ENCODE measurements around the gene PSMD8.

The PSMD8 gene

DNA sequence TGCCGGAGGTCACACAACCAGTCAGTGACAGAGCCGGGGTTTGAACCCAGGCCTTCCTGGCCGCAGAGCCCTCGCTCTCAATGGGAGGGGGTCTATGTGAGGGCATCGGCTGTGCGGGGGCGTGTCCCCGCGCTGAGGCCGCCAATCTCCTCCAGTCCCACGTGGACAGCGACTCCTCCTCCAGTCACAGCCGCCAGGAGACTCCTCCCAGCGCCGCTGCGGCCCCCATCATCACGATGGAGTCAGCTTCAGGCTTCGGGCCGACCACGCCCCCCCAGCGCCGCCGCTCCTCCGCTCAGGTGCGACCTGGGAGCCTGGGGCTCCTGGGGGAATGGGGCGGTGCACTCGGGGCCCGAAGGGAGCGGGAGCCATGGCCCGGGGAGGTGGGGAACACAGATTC is 20.1 kb downstream of the PSMD8 start:
- no peak overlapping the region for H3K4me3 ChIP-seq (ENCODE audit: low read length, poor library complexity, severe bottlenecking)
- no peaks in the 10 kb centered on the region for H4K20me1 ChIP-seq (ENCODE audit: insufficient read depth, low read length, poor library complexity, severe bottlenecking)
- H3K36me3 ChIP-seq (ENCODE audit: insufficient read depth, low read length), result no peaks in the 10 kb centered on the region
- no peaks in the 10 kb centered on the region for H3K27me3 ChIP-seq (ENCODE audit: insufficient read depth, low read length, poor library complexity, severe bottlenecking)
- H3K79me2 ChIP-seq (ENCODE audit: insufficient read depth, low read length), result no peaks in the 10 kb centered on the region
- H3K9me2 ChIP-seq (replicated peaks; ENCODE audit: low read depth, low read length), result no peaks in the 10 kb centered on the region
- H3K9me3 ChIP-seq (ENCODE audit: insufficient read depth, low read depth, low read length), result no peaks in the 10 kb centered on the region
- H3F3A ChIP-seq (ENCODE audit: low read depth), result no peaks in the 10 kb centered on the region
- H3K9ac ChIP-seq (ENCODE audit: low read depth, low read length, poor library complexity, severe bottlenecking), result no peak overlapping the region
- no peak overlapping the region for H3K4me2 ChIP-seq (ENCODE audit: low read depth, low read length, poor library complexity, severe bottlenecking)
- H2AFZ ChIP-seq (ENCODE audit: low read length), result no peak overlapping the region
- H3K4me1 ChIP-seq (ENCODE audit: insufficient read depth, low read length, poor library complexity, severe bottlenecking), result no peaks in the 10 kb centered on the region
- TF ChIP-seq, protein P1, sequence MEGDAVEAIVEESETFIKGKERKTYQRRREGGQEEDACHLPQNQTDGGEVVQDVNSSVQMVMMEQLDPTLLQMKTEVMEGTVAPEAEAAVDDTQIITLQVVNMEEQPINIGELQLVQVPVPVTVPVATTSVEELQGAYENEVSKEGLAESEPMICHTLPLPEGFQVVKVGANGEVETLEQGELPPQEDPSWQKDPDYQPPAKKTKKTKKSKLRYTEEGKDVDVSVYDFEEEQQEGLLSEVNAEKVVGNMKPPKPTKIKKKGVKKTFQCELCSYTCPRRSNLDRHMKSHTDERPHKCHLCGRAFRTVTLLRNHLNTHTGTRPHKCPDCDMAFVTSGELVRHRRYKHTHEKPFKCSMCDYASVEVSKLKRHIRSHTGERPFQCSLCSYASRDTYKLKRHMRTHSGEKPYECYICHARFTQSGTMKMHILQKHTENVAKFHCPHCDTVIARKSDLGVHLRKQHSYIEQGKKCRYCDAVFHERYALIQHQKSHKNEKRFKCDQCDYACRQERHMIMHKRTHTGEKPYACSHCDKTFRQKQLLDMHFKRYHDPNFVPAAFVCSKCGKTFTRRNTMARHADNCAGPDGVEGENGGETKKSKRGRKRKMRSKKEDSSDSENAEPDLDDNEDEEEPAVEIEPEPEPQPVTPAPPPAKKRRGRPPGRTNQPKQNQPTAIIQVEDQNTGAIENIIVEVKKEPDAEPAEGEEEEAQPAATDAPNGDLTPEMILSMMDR (conservative IDR thresholded peaks at IDR 0.05; ENCODE audit: low read length), result no peak
- no peak for TF ChIP-seq EZH2phosphoT487 (IDR thresholded peaks at IDR 0.05; ENCODE audit: borderline replicate concordance)

DNA sequence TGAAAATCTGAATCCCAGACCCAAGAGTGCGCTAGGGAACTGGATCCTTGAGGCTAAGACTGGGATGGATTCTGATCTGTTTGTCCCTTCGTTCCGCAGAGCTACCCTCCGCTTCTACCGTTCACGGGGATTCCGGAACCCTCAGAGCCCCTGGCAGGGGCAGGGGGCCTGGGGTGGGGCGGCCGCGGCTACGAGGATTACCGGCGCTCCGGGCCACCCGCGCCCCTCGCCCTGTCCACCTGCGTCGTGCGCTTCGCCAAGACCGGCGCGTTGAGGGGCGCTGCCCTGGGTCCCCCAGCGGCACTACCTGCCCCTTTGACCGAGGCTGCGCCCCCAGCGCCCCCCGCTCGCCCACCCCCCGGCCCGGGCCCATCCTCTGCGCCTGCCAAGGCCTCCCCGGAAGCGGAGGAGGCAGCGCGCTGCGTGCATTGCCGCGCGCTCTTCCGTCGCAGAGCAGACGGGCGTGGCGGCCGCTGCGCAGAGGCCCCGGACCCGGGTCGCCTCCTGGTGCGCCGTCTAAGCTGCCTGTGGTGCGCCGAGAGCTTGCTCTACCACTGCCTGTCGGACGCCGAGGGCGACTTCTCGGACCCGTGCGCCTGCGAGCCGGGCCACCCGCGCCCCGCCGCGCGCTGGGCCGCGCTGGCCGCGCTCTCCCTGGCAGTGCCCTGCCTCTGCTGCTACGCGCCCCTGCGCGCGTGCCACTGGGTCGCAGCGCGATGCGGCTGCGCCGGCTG is 21.2 kb downstream of the PSMD8 start:
- H3K4me2 ChIP-seq (ENCODE audit: low read depth, low read length, poor library complexity, severe bottlenecking), result no peak overlapping the region
- H3K9me3 ChIP-seq (ENCODE audit: insufficient read depth, low read depth, low read length), result no peaks in the 10 kb centered on the region
- H3K9me2 ChIP-seq (replicated peaks; ENCODE audit: low read depth, low read length), result no peaks in the 10 kb centered on the region
- H3K4me1 ChIP-seq (ENCODE audit: insufficient read depth, low read length, poor library complexity, severe bottlenecking), result no peaks in the 10 kb centered on the region
- no peak overlapping the region for H3K4me3 ChIP-seq (ENCODE audit: low read length, poor library complexity, severe bottlenecking)
- no peaks in the 10 kb centered on the region for H3K36me3 ChIP-seq (ENCODE audit: insufficient read depth, low read length)
- no peaks in the 10 kb centered on the region for H3K27me3 ChIP-seq (ENCODE audit: insufficient read depth, low read length, poor library complexity, severe bottlenecking)
- no peak overlapping the region for H2AFZ ChIP-seq (ENCODE audit: low read length)
- H3K79me2 ChIP-seq (ENCODE audit: insufficient read depth, low read length), result no peaks in the 10 kb centered on the region
- no peaks in the 10 kb centered on the region for H3F3A ChIP-seq (ENCODE audit: low read depth)
- no peaks in the 10 kb centered on the region for H4K20me1 ChIP-seq (ENCODE audit: insufficient read depth, low read length, poor library complexity, severe bottlenecking)
- H3K9ac ChIP-seq (ENCODE audit: low read depth, low read length, poor library complexity, severe bottlenecking), result no peak overlapping the region
- no peak for TF ChIP-seq EZH2phosphoT487 (IDR thresholded peaks at IDR 0.05; ENCODE audit: borderline replicate concordance)
- TF ChIP-seq, protein P1 (conservative IDR thresholded peaks at IDR 0.05; ENCODE audit: low read length), result no peak

DNA sequence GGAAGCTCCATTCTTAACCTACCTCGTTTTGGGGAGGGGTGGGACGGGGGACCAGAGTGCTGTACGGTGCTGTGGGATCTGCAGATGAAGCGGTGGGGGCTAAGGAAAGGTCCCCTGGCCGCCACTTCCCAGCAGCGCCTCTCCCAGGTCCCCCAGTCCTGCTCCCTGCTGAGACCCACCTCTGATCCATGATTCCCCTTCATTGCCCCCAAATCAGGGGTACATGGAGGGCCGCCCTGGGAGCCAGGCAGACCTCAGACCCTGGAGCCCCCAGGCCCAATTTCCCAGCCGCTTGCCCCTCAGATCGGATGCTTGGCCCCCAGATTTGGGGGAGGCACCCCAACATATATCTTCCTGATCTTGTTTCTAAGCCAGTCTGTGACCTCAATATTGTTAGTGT is 24.7 kb downstream of the PSMD8 start:
- no peaks in the 10 kb centered on the region for H3K36me3 ChIP-seq (ENCODE audit: insufficient read depth, low read length)
- H2AFZ ChIP-seq (ENCODE audit: low read length), result no peak overlapping the region
- no peak overlapping the region for H3K9ac ChIP-seq (ENCODE audit: low read depth, low read length, poor library complexity, severe bottlenecking)
- H3K79me2 ChIP-seq (ENCODE audit: insufficient read depth, low read length), result peaks cover 3% of the 10 kb centered on the region
- no peak for TF ChIP-seq EZH2phosphoT487 (IDR thresholded peaks at IDR 0.05; ENCODE audit: borderline replicate concordance)
- TF ChIP-seq, protein P1 (conservative IDR thresholded peaks at IDR 0.05; ENCODE audit: low read length), result no peak
- no peaks in the 10 kb centered on the region for H3K9me2 ChIP-seq (replicated peaks; ENCODE audit: low read depth, low read length)
- no peaks in the 10 kb centered on the region for H3F3A ChIP-seq (ENCODE audit: low read depth)
- no peaks in the 10 kb centered on the region for H3K27me3 ChIP-seq (ENCODE audit: insufficient read depth, low read length, poor library complexity, severe bottlenecking)
- no peaks in the 10 kb centered on the region for H4K20me1 ChIP-seq (ENCODE audit: insufficient read depth, low read length, poor library complexity, severe bottlenecking)
- no peak overlapping the region for H3K4me3 ChIP-seq (ENCODE audit: low read length, poor library complexity, severe bottlenecking)
- no peaks in the 10 kb centered on the region for H3K9me3 ChIP-seq (ENCODE audit: insufficient read depth, low read depth, low read length)
- H3K4me1 ChIP-seq (ENCODE audit: insufficient read depth, low read length, poor library complexity, severe bottlenecking), result peaks cover 7% of the 10 kb centered on the region
- no peak overlapping the region for H3K4me2 ChIP-seq (ENCODE audit: low read depth, low read length, poor library complexity, severe bottlenecking)
